HepG2 (cell line): ENCODE results near the gene CEACAM4. TPM values are rescaled to one million over a fixed set of nuclear protein-coding genes. Genes with fewer than 3 reads are reported as not detected.

Source experiments
- ATAC-seq: fragments of 200-7000 bp; cut with Tn5 transposase; 3 replicates; pipeline ENCODE4 v1.9.1; 2020; ENCODE audit warnings: mild to moderate bottlenecking, moderate library complexity
- BruUV-seq: library from RNA; stranded (reverse); fragments of 400-500 nt; replicated peaks from 2 replicates; lab custom pipeline; 2021; lab: Mats Ljungman, UMichigan
- CTCF ChIA-PET: fragments of 300-600 bp; formaldehyde crosslinking; extraction: SDS; loops from one replicate; lab custom pipeline; 2021; ENCODE audit warnings: low total read pairs, inconsistent platforms, low intra/inter-chr PET ratio; lab: Yijun Ruan, JAX
- POLR2A ChIA-PET: fragments of 350-600 bp; sonication (Branson Sonifier 250); formaldehyde crosslinking; loops from one replicate; lab custom pipeline; 2020; ENCODE audit warnings: antibody characterized with exemption, inconsistent platforms; lab: Yijun Ruan, JAX
- DNase-seq: peaks from one replicate; pipeline ENCODE4 v3.0.0-alpha.2; 2015; ENCODE audit warnings: low spot score
- FAIRE-seq: peaks from 3 replicates; lab custom pipeline; 2011; peaks lifted over from hg19 to GRCh38; lab: Jason Lieb, UNC
- H2AFZ ChIP-seq: one replicate; pipeline ENCODE4 v1.6.1; 2011; ENCODE audit warnings: low read length, inconsistent platforms
- H3K27ac ChIP-seq: fragments of 300-600 bp; 3 replicates; pipeline ENCODE4 v1.8.0; 2011; ENCODE audit warnings: mixed run types, mild to moderate bottlenecking, mixed read lengths, low read length, inconsistent platforms; ENCODE audit not compliant: insufficient read depth; ENCODE audit errors: extremely low read length
- H3K27me3 ChIP-seq, 2 experiments: fragments of 200-600 bp in 1 of 2; 2 replicates in 1 of 2; 3 replicates in 1 of 2; pipeline versions ENCODE4 v1.6.0 to v1.8.0; 2011; ENCODE audit warnings: low read length in 2 of 2, mild to moderate bottlenecking in 2 of 2, moderate library complexity in 2 of 2, inconsistent platforms in 1 of 2; ENCODE audit not compliant: insufficient read depth in 2 of 2, control insufficient read depth in 1 of 2
- H3K36me3 ChIP-seq, 2 experiments: fragments of 200-600 bp in 1 of 2; replicated peaks in 1 of 2; 2 replicates in 1 of 2; 3 replicates in 1 of 2; pipeline versions ENCODE4 v1.5.1 to v1.8.0; 2011; ENCODE audit warnings: low read length in 2 of 2, inconsistent platforms in 1 of 2; ENCODE audit not compliant: insufficient read depth in 2 of 2, control insufficient read depth in 1 of 2
- H3K4me1 ChIP-seq: 2 replicates; pipeline ENCODE4 v1.5.1; 2012; ENCODE audit warnings: low read length, inconsistent platforms; ENCODE audit not compliant: insufficient read depth
- H3K4me2 ChIP-seq: 2 replicates; pipeline ENCODE4 v1.6.0; 2011; ENCODE audit warnings: low read depth, low read length, inconsistent platforms
- H3K4me3 ChIP-seq, 3 experiments: fragments of 200-600 bp in 1 of 3; sonication (generic), shearing (Covaris generic) in 1 of 3; replicated peaks in 1 of 3; 2 replicates each; pipeline ENCODE4 v1.5.1; 2011 to 2016; ENCODE audit warnings: low read length in 3 of 3, inconsistent platforms in 2 of 3, low read depth in 2 of 3, mild to moderate bottlenecking in 2 of 3, control low read depth in 1 of 3, mixed read lengths in 1 of 3; ENCODE audit not compliant: insufficient read depth in 1 of 3
- H3K79me2 ChIP-seq: one replicate; pipeline ENCODE4 v1.6.1; 2011; ENCODE audit warnings: low read length, inconsistent platforms; ENCODE audit not compliant: insufficient read depth
- H3K9ac ChIP-seq: 2 replicates; pipeline ENCODE4 v1.6.0; 2011; ENCODE audit warnings: mild to moderate bottlenecking, low read depth, low read length, inconsistent platforms; ENCODE audit not compliant: insufficient read depth
- H3K9me3 ChIP-seq: 2 replicates; pipeline ENCODE4 v1.5.1; 2012; ENCODE audit warnings: mild to moderate bottlenecking, low read length
- H4K20me1 ChIP-seq: 2 replicates; pipeline ENCODE4 v1.6.0; 2011; ENCODE audit warnings: inconsistent platforms, mild to moderate bottlenecking, low read length, moderate library complexity; ENCODE audit not compliant: insufficient read depth
- ADNP ChIP-seq: sonication (generic); formaldehyde crosslinking; IDR thresholded peaks from 2 replicates; pipeline ENCODE4 v1.4.0; 2020; ENCODE audit warnings: missing genetic modification reagents
- NFRKB ChIP-seq: fragments of 450-650 bp; IDR thresholded peaks from 2 replicates; pipeline ENCODE4 v1.6.1; 2017
- NR2F6 ChIP-seq, 2 experiments: IDR thresholded peaks; 2 replicates each; pipeline ENCODE4 v1.6.1; 2016; ENCODE audit warnings: antibody characterized with exemption in 1 of 2, mild to moderate bottlenecking in 1 of 2
- PCBP2 ChIP-seq: fragments of 200-400 bp; formaldehyde crosslinking; optimal IDR thresholded peaks from 2 replicates; pipeline ENCODE3; 2018; ENCODE audit warnings: low read length, low read depth; ENCODE audit not compliant: poor library complexity, severe bottlenecking
- REXO4 ChIP-seq: sonication (generic); formaldehyde crosslinking; IDR thresholded peaks from 2 replicates; pipeline ENCODE4 v1.8.0; 2022; ENCODE audit warnings: missing genetic modification reagents, mild to moderate bottlenecking, borderline replicate concordance
- RFXAP ChIP-seq: sonication (generic); formaldehyde crosslinking; IDR thresholded peaks from 2 replicates; pipeline ENCODE4 v1.4.0; 2020; ENCODE audit warnings: missing genetic modification reagents, borderline replicate concordance
- STAG1 ChIP-seq: sonication (generic); formaldehyde crosslinking; IDR thresholded peaks from 2 replicates; pipeline ENCODE4 v1.4.0; 2020; ENCODE audit warnings: missing genetic modification reagents
- TBX2 ChIP-seq: sonication (generic); formaldehyde crosslinking; IDR thresholded peaks from 2 replicates; pipeline ENCODE4 v1.5.0; 2020; ENCODE audit warnings: missing genetic modification reagents, mild to moderate bottlenecking, borderline replicate concordance
- ZFAT ChIP-seq: sonication (generic); formaldehyde crosslinking; conservative IDR thresholded peaks from 2 replicates; pipeline ENCODE4 v1.8.1; 2023; ENCODE audit warnings: missing genetic modification reagents, inconsistent platforms
- WGBS: methylation state at CpG from one replicate; pipeline ENCODE4 v1.1.6; 2017; ENCODE audit warnings: low lambda C conversion rate; 5-methylcytosine and 5-hydroxymethylcytosine counted together
- in situ Hi-C: cut with HindIII; loops from 2 replicates; pipeline ENCODE4 v1.10.0; 2017; ENCODE audit warnings: low pct_unique_long_range_greater_than_20kb; ENCODE audit not compliant: extremely low pct_ligation_motif_present
- intact Hi-C: fragments of 100-400 bp; cut with micrococcal nuclease; formaldehyde crosslinking; loops from one replicate; pipeline ENCODE4 v1.10.0; 2022; ENCODE audit not compliant: unreplicated experiment
- polyA plus RNA-seq, 8 experiments: library from polyadenylated mRNA; depleted of rRNA in 3 of 8; stranded (reverse) in 7 of 8; unstranded in 1 of 8; fragments of >200 nt; fragmentation: Illumina TruSeq in 4 of 8; extraction: Trizol in 4 of 8; gene quantifications; 2 replicates each; pipeline versions ENCODE4 v1.2.1 to v1.2.3, GENCODE V29; 2011 to 2016; ENCODE audit warnings: low read depth in 4 of 8, missing spikeins in 1 of 8, mixed read lengths in 1 of 8; ENCODE audit not compliant: insufficient read depth in 1 of 8
- total RNA-seq, 5 experiments: library from RNA; depleted of rRNA; stranded (reverse); fragments of >200 nt; fragmentation: Illumina TruSeq; extraction: Trizol; gene quantifications; 2 replicates each; pipeline ENCODE4 v1.2.3, GENCODE V29; 2016; ENCODE audit warnings: low read depth in 1 of 5
- TF ChIP-seq, protein P1 (sequence below), 2 experiments: sonication (generic) in 1 of 2; formaldehyde crosslinking in 1 of 2; IDR thresholded peaks; 2 replicates each; pipeline versions ENCODE4 v1.5.1 to v1.6.1; 2011 to 2020; ENCODE audit warnings: borderline replicate concordance in 1 of 2, low read depth in 1 of 2, low read length in 1 of 2, mild to moderate bottlenecking in 1 of 2, missing genetic modification reagents in 1 of 2, moderate library complexity in 1 of 2
- TF ChIP-seq, protein P2 (sequence below): sonication (generic); formaldehyde crosslinking; IDR thresholded peaks from 2 replicates; pipeline ENCODE4 v1.4.0; 2020; ENCODE audit warnings: missing genetic modification reagents
- TF ChIP-seq, protein P3 (sequence below): IDR thresholded peaks from 2 replicates; pipeline ENCODE4 v1.6.1; 2016; ENCODE audit warnings: low read depth
- TF ChIP-seq, protein P4 (sequence below): sonication (generic); formaldehyde crosslinking; IDR thresholded peaks from 2 replicates; pipeline ENCODE4 v1.4.0; 2020; ENCODE audit warnings: missing genetic modification reagents
- TF ChIP-seq, protein P5 (sequence below): sonication (generic); formaldehyde crosslinking; IDR thresholded peaks from 2 replicates; pipeline ENCODE4 v1.5.0; 2020; ENCODE audit warnings: mild to moderate bottlenecking, missing genetic modification reagents

CEACAM4 gene
- total and polyA plus RNA-seq, 2 of the 13 experiments (the other 11 are each of a cell fraction or from before 2014, with no cell fraction given), result not detected

DNA sequence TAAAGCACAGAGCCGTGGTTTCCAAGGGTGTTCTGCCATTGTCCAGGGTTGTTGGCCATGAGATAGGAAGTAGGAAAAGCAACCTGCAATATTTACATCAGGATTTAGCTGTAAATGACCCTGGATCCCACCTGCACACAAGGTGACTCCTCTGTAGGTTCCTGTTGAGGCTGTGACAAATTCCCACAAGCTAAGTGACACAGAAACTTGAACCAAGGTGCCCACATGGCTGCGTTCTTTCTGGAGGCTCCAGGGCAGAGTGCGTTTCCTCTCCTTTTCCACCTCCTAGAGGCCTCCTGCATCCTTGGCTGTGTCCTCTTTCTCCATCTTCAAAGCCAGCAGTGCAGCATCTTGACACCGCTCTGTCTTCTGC, 39.0 kb downstream of the CEACAM4 start (continued):
- TF ChIP-seq, protein P1, sequence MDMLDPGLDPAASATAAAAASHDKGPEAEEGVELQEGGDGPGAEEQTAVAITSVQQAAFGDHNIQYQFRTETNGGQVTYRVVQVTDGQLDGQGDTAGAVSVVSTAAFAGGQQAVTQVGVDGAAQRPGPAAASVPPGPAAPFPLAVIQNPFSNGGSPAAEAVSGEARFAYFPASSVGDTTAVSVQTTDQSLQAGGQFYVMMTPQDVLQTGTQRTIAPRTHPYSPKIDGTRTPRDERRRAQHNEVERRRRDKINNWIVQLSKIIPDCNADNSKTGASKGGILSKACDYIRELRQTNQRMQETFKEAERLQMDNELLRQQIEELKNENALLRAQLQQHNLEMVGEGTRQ (IDR thresholded peaks at IDR 0.05; ENCODE audit: low read depth, low read length), result no peak
- TF ChIP-seq, protein P1 (CRISPR knock-in tag; IDR thresholded peaks at IDR 0.05; ENCODE audit: borderline replicate concordance), result no peak
- no peak for TF ChIP-seq STAG1 (CRISPR knock-in tag)
- TF ChIP-seq PCBP2, result no peak
- TF ChIP-seq, protein P2, sequence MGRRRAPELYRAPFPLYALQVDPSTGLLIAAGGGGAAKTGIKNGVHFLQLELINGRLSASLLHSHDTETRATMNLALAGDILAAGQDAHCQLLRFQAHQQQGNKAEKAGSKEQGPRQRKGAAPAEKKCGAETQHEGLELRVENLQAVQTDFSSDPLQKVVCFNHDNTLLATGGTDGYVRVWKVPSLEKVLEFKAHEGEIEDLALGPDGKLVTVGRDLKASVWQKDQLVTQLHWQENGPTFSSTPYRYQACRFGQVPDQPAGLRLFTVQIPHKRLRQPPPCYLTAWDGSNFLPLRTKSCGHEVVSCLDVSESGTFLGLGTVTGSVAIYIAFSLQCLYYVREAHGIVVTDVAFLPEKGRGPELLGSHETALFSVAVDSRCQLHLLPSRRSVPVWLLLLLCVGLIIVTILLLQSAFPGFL (CRISPR knock-in tag), result no peak

DNA sequence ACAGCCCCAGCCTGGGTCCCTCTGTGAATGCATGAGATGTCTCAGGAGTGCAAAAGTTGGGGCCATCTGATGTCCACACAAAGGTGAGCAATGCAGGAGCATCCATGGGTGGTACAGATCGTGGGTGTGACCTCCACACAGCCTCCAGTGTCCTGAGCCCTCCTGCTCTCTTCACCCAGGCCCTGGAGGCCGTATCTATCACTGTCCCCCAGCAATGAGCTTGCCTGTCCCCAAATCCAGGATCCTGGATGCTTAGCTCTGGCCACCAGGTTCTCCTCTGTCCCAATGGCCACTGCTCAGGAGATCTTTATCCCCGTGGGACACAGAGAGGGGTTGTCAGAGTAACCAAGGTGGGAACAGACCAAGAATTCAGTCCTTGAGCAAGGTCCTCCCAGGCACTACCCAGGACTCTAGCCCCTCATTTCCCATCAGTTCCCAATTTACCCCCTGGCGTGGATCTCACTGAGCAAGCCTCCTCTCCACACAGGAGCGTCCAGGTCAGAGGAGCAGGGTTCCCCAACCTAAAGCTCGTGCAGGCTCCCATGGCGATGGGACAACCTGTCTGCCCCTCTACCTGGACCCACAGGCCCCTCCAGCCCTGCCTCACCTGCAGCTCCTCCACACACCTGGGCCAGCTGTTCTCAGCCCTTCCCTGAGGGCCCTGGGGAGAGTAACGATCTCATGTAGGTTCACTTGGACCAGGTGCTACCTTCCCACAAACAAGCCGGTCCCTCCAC, 39.6 kb downstream of the CEACAM4 start:
- H3K27ac ChIP-seq, result no peak overlapping the region
- no TSS peak for BruUV-seq
- no peak overlapping the region for H2AFZ ChIP-seq
- no peak overlapping the region for H3K4me2 ChIP-seq
- H3K9me3 ChIP-seq, result peaks cover 9% of the 10 kb centered on the region
- H3K36me3 ChIP-seq, result no peaks in the 10 kb centered on the region
- intact Hi-C loops, result no loop called here
- H3K9ac ChIP-seq, result no peak overlapping the region
- in situ Hi-C loops, result no loop called here
- ChIA-PET CTCF (no interaction called here), POLR2A (no interaction called here)
- FAIRE-seq (no peak), ATAC-seq (no peak), DNase-seq (no peak)
- no peaks in the 10 kb centered on the region for H3K79me2 ChIP-seq
- no peak overlapping the region for H3K4me3 ChIP-seq
- H3K4me1 ChIP-seq, result no peaks in the 10 kb centered on the region
- H4K20me1 ChIP-seq, result no peaks in the 10 kb centered on the region; the same call in 1 of the 2 replicates
- 0% methylated on average over 5 of the region's 9 CpGs for WGBS
- 0 out of 5 replicates have a peak, but pooled peaks cover 0 to 1% of the 10 kb centered on the region in 2 experiments for H3K27me3 ChIP-seq
- no peak for TF ChIP-seq TBX2 (CRISPR knock-in tag)
- TF ChIP-seq, protein P3, sequence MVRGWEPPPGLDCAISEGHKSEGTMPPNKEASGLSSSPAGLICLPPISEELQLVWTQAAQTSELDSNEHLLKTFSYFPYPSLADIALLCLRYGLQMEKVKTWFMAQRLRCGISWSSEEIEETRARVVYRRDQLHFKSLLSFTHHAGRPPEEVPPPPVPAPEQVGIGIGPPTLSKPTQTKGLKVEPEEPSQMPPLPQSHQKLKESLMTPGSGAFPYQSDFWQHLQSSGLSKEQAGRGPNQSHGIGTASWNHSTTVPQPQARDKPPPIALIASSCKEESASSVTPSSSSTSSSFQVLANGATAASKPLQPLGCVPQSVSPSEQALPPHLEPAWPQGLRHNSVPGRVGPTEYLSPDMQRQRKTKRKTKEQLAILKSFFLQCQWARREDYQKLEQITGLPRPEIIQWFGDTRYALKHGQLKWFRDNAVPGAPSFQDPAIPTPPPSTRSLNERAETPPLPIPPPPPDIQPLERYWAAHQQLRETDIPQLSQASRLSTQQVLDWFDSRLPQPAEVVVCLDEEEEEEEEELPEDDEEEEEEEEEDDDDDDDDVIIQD (CRISPR knock-in tag), result no peak
- TF ChIP-seq, protein P4, sequence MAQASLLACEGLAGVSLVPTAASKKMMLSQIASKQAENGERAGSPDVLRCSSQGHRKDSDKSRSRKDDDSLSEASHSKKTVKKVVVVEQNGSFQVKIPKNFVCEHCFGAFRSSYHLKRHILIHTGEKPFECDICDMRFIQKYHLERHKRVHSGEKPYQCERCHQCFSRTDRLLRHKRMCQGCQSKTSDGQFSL (CRISPR knock-in tag), result no peak
- TF ChIP-seq ADNP (CRISPR knock-in tag), result no peak
- TF ChIP-seq, protein P5, sequence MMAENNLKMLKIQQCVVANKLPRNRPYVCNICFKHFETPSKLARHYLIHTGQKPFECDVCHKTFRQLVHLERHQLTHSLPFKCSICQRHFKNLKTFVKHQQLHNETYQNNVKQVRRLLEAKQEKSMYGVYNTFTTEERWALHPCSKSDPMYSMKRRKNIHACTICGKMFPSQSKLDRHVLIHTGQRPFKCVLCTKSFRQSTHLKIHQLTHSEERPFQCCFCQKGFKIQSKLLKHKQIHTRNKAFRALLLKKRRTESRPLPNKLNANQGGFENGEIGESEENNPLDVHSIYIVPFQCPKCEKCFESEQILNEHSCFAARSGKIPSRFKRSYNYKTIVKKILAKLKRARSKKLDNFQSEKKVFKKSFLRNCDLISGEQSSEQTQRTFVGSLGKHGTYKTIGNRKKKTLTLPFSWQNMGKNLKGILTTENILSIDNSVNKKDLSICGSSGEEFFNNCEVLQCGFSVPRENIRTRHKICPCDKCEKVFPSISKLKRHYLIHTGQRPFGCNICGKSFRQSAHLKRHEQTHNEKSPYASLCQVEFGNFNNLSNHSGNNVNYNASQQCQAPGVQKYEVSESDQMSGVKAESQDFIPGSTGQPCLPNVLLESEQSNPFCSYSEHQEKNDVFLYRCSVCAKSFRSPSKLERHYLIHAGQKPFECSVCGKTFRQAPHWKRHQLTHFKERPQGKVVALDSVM (CRISPR knock-in tag), result no peak
- no peak for TF ChIP-seq RFXAP
- TF ChIP-seq REXO4 (CRISPR knock-in tag), result no peak
- TF ChIP-seq NR2F6 (IDR thresholded peaks at IDR 0.05), result no peak
- TF ChIP-seq NR2F6 (CRISPR knock-in tag; IDR thresholded peaks at IDR 0.05), result no peak
- no peak for TF ChIP-seq NFRKB
- TF ChIP-seq ZFAT (CRISPR knock-in tag), result no peak
